ENCODE data around the gene GALNT9.

Gene GALNT9

GRCh38 chr12:132324841-132325732 lies 4.3 kb downstream of the GALNT9 start:
- no peak for DNase-seq

GRCh38 chr12:132324173-132324572 lies 5.2 kb downstream of the GALNT9 start:
- DNase-seq: no peak

DNA sequence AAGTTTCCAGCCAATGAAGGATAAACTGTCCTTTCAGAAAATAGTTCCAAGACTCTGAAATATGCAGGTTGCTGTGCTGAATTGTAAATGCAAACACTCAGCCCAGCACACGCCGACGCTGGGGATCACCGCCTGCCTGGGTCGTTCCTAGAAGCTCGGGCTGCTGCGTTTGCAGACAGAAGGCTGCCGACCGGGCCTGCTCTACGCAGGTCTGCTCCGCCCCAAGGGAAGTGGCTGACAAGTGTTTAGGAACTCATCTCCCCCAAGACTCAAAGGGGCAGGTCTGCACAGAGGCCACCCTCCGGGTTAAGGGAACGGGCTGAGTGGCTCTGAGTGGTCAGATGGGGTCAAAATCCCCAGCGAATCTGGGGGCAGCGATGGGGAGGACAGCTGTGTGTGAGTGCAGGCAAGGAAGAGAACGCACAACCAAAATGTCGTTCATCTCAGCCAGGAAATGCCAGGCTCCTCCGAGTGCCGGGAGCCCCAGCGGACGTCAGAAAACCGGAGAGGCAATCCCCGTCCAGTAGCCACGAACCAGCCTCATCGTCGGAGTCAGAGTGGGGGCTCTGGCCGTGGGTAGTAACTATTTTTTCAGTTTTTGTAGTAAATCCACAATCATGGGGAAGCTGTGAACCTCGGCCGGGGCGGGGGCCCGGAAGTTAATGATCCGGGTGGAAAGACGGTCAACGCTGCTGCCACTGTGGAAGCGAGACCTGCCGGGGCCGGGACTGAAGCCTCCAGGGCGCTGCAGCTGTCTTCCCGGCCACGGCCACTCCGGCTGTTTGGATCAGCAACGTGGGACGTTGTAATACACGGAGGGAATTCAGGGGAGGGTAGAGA lies 6.0 kb downstream of the GALNT9 start:
- no peak for DNase-seq

GRCh38 chr12:132322206-132323132 lies 6.9 kb downstream of the GALNT9 start:
- DNase-seq: no peak

DNA sequence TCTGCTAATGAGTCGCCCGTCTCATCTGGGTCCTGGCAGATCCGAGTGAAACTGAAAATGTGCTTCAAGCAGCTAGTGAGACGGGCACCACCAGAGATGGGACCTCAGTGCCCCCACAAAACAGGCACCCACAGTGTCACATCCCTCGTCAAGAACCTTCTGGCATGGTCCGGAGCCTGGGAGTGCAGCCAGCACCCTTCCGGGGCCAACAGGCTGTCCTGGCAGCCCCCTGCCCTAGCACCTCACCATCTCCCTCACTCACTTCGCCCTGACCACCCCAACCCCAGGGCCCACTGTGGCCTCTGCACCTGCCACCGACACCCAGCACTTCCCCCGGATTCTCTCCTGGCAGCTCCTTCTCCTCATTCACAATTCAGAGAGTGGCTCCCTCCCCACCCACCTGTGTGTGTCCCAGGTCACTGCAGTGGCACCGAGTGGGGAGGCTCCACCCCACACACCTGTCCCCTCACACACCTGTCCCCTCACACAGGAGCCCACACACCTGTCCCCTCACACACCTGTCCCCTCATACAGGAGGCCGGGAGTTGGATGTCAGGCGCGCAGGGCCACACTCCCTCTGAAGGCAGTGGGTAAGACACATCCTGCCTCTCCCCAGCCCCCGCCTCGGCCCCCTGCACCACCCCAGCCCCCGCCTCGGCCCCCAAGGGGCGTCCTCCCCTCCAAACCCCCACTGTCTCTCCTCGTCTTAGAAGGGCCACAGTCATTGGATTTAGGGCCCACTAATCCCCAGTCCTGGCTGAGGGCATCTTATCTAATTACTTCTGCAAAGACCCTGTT lies 7.9 kb downstream of the GALNT9 start:
- DNase-seq: no peak

GRCh38 chr12:132320767-132321211 lies 8.6 kb downstream of the GALNT9 start:
- DNase-seq: no peak

GRCh38 chr12:132319991-132320570 lies 9.3 kb downstream of the GALNT9 start:
- DNase-seq: no peak

- DNase-seq: no peak
Observed at GRCh38 chr12:132319359-132319950, 9.9 kb downstream of the GALNT9 start.

- DNase-seq: no peak
Observed at GRCh38 chr12:132318618-132319033, 10.8 kb downstream of the GALNT9 start.

DNA sequence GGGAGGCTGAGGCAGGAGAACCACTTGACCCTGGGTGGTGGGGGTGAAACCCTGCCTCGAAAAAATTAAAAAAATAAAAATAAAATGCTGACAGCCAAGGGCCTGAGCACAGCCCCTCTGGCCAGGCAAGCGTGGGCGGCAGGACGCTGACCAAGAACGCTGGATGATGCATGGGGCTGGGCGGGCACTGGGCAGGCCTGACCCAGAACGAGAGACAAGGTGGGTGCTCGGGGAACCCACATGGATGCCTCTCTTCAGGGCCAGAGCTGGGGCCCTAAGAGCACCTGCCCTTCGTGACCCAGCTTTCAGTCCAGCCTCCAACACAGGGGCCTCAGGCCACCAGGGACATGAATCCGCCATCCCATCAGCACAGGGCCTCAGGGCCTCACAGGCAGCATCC lies 11.3 kb downstream of the GALNT9 start:
- no peak for DNase-seq

DNA sequence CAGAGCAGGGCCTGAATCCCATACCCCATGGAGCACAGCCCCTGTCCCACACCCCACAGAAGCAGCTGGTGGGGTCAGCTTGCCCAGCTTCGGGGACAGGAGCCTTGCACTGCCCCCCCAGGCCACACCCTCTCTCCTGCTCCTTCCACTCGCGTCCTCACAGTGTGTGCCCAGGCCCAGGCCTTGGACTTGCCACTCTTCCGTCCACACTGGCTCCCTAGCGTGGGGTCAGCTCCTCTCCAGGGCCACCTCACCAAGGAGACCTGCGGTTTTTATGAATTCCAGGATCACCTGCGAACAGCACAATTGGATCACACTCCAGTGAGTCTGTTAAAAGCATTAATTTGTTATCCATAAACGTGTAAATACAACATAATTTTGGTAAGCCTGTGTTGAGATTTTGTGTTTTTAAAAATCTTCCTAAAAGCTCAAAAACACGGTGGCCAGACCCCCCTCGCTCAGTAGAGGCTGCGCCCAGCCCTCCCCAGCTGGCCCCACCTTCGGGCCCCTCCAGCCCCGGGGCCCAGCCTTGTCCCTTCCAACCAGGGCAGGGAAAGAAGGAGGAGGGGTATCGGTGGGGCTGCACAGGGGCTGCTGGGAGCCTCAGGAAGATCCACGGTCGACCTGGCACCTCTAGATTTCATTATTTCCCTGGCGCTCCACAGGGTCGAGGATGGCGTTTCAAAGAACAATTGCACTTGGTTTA lies 12.0 kb downstream of the GALNT9 start:
- no peak for DNase-seq

DNA sequence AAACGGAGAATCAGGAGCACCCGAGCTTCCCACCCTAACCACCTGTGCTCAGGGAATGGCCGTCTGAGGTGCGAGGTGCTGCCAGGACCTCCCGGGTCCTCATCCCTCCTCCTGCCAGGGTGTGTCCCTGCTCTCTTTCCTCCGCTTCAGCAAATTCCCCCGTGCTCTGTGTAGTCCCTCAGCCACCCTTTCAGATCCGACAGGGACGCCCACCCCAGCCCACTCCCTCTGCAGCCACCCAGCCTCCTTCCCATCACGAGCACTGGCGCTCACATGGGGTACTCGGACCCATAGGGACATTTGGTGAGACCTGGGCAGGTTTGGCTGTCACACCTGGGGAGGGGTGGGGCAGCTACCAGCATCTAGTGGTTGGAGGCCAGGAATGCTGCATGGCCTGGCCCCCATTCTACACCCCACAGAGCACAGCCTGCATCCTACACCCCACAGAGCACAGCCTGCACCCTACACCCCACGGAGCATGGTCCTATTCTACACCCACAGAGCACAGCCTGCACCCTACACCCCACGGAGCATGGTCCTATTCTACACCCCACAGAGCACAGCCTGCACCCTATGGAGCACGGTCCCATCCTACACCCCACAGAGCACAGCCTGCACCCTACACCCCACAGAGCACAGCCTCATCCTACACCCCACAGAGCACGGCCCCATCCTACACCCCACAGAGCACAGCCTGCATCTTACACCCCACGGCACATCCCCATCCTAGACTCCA lies 12.7 kb downstream of the GALNT9 start:
- no peak for DNase-seq

GRCh38 chr12:132315951-132316350 lies 13.4 kb downstream of the GALNT9 start:
- no peak for DNase-seq

- DNase-seq: no peak
Observed at GRCh38 chr12:132315507-132315906, 13.9 kb downstream of the GALNT9 start.

DNA sequence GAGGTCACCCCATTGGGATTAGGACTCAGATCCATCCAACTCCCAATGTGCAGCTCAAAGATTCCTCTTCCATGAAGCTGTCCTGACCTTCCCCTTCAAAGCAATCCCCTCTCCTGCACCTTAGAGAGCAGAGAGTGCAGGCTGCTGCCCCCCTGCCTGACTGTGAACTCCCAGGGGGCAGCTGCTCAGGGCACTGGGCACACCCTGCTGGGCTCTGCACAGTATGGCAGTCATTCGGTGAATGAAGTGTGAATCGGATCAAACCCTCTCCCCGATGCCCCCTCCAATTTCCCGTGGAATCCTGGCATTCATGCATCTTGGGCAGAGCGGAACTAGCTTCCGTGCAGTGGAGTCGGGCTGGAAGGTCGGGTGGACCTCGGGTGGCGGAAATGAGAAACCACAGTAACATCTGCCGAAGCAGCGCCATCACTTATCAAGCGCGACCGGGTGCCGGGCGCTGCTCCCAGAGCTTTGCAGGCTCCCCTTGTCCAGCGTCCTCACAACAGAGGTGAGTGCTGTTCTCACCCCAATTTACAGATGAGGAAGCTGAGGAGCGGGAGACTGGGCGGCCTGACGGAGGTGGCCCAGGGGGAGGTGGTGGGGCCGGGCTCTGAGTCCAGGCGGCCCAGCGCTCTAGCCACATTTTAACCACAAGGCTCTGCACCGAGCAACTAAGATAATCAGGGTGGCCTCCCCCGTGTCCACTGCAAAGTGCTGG lies 14.7 kb downstream of the GALNT9 start:
- DNase-seq: no peak

DNA sequence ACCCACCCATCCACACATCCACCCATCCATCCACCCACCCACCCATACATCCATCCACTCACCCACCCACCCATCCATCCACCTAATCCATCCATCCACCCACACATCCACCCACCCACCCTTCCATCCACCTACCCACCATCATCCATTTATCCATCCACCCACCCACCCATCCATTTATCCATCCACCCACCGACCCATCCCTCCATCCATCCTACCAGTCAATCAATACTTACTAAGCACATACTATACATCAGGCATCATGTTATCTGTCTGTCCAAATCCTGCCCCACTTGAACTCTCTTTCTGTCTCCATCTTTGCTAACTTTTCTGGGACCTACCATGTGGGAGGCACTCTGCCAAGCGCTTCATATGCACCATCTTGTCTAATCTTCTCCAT lies 15.4 kb downstream of the GALNT9 start:
- no peak for DNase-seq

GRCh38 chr12:132313182-132313581 lies 16.2 kb downstream of the GALNT9 start:
- no peak for DNase-seq

DNA sequence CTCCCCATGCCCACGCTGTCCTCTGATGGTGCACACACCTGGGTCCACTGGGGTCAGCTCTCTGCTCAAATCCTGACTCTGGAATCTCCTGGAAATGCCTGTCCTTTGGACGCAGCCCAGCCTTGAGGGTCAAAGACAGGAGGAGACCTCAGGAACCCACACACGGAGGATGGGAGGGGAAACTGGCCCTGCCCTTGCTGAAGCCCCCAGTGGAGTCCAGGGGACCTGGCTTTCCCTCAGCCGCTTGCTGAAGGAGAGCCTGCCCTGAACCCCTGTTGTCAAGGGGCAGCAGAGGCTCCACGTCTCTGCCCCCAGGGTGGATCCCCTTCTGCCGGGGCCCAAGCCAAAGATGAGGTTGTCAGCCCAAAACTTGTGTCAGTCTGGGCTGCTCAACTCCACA lies 16.9 kb downstream of the GALNT9 start:
- DNase-seq: no peak

Measured in activated CD4-positive, CD25-positive, alpha-beta regulatory T cell treated with anti-CD3 and anti-CD28 coated beads, Interleukin-2, amount 50 U/mL, for 72 hours (primary cell).